ENCODE results near the gene NAA15.
"Not testable (repeated sequence)": the region's sequence is repeated elsewhere in the genome, so short reads cannot be mapped to it uniquely, and the experiment has no call there.

NAA15 gene

GRCh38 chr4:139389991-139390390, 88.7 kb downstream of the NAA15 start:
- TF ChIP-seq, protein P1, sequence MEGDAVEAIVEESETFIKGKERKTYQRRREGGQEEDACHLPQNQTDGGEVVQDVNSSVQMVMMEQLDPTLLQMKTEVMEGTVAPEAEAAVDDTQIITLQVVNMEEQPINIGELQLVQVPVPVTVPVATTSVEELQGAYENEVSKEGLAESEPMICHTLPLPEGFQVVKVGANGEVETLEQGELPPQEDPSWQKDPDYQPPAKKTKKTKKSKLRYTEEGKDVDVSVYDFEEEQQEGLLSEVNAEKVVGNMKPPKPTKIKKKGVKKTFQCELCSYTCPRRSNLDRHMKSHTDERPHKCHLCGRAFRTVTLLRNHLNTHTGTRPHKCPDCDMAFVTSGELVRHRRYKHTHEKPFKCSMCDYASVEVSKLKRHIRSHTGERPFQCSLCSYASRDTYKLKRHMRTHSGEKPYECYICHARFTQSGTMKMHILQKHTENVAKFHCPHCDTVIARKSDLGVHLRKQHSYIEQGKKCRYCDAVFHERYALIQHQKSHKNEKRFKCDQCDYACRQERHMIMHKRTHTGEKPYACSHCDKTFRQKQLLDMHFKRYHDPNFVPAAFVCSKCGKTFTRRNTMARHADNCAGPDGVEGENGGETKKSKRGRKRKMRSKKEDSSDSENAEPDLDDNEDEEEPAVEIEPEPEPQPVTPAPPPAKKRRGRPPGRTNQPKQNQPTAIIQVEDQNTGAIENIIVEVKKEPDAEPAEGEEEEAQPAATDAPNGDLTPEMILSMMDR (IDR thresholded peaks at IDR 0.05; ENCODE audit: low read depth, low read length): no peak
- DNase-seq (ENCODE audit: low read depth in 2 of 2): no peak
- no peak overlapping the region for H3K4me3 ChIP-seq (replicated peaks in 1 of 2; ENCODE audit: low read depth in 2 of 2, low read length in 2 of 2)

GRCh38 chr4:139391731-139392130, 90.4 kb downstream of the NAA15 start:
- TF ChIP-seq, protein P1 (IDR thresholded peaks at IDR 0.05; ENCODE audit: low read depth, low read length): no peak
- H3K4me3 ChIP-seq (replicated peaks in 1 of 2; ENCODE audit: low read depth in 2 of 2, low read length in 2 of 2): no peak overlapping the region
- DNase-seq (ENCODE audit: low read depth in 2 of 2): no peak

DNA sequence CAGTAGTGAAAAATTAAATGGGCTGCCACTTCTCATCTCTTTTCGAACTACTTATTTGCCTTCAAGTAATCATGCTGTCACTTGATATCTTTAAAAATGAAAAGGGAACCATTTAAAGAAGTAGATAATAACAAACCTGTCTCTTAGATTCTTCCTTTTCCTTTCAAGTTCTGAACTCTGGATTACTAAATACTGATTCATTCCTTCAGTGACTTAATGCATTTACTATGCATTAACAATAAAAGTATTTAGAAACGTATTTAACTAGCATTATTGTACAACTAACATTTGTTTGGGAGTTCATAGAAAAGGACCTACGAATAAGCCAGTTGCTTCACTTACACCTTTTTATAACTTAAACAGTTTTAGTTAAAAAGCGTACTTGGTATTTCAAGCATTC, 91.5 kb downstream of the NAA15 start:
- H3K4me3 ChIP-seq (replicated peaks in 1 of 2; ENCODE audit: low read depth in 2 of 2, low read length in 2 of 2): no peak overlapping the region

GRCh38 chr4:139401368-139401767, 100.1 kb downstream of the NAA15 start:
- TF ChIP-seq, protein P1 (IDR thresholded peaks at IDR 0.05; ENCODE audit: low read depth, low read length): no peak
- no peak for DNase-seq (ENCODE audit: low read depth in 2 of 2)
- no peak overlapping the region for H3K4me3 ChIP-seq (replicated peaks in 1 of 2; ENCODE audit: low read depth in 2 of 2, low read length in 2 of 2)

More for the DNA sequence above, 91.5 kb downstream of the NAA15 start:
- TF ChIP-seq, protein P1 (IDR thresholded peaks at IDR 0.05; ENCODE audit: low read depth, low read length): no peak
- DNase-seq (ENCODE audit: low read depth in 2 of 2): peak in 1 of 2 donors; percentile 36

- no peak for DNase-seq (ENCODE audit: low read depth in 2 of 2)
- H3K4me3 ChIP-seq (replicated peaks in 1 of 2; ENCODE audit: low read depth in 2 of 2, low read length in 2 of 2): no peak overlapping the region
These were observed 101.1 kb downstream of the NAA15 start for GRCh38 chr4:139402436-139402835.

GRCh38 chr4:139403462-139403861, 102.2 kb downstream of the NAA15 start:
- no peak overlapping the region for H3K4me3 ChIP-seq (replicated peaks in 1 of 2; ENCODE audit: low read depth in 2 of 2, low read length in 2 of 2)
- DNase-seq (ENCODE audit: low read depth in 2 of 2): peak; percentile 6 to 17
- TF ChIP-seq, protein P1 (IDR thresholded peaks at IDR 0.05; ENCODE audit: low read depth, low read length): no peak

More at GRCh38 chr4:139402436-139402835, 101.1 kb downstream of the NAA15 start:
- TF ChIP-seq, protein P1 (IDR thresholded peaks at IDR 0.05; ENCODE audit: low read depth, low read length): no peak

DNA sequence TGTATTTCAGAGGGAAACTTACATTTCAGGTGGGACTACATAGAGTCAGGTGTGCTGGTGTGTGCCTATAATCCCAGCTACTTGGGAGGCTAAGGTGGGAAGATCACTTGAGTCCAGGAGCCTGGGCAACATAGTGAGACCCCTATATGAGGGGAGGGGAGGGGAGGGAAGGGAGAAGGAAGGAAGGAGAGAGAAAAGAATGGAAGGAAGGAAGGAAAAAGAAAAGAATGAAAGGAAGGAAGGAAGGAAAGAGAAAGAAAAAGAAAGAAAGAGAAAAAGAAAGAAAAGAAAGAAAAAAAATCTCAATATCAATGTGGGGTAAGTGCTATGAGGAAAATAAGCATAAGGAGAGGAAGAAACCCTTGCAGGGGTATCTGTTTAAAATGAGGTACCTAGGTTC, 109.0 kb downstream of the NAA15 start:
- H3K4me3 ChIP-seq (replicated peaks in 1 of 2; ENCODE audit: low read depth in 2 of 2, low read length in 2 of 2): no peak overlapping the region
- DNase-seq (ENCODE audit: low read depth in 2 of 2): no peak
- TF ChIP-seq, protein P1 (IDR thresholded peaks at IDR 0.05; ENCODE audit: low read depth, low read length): no peak

DNA sequence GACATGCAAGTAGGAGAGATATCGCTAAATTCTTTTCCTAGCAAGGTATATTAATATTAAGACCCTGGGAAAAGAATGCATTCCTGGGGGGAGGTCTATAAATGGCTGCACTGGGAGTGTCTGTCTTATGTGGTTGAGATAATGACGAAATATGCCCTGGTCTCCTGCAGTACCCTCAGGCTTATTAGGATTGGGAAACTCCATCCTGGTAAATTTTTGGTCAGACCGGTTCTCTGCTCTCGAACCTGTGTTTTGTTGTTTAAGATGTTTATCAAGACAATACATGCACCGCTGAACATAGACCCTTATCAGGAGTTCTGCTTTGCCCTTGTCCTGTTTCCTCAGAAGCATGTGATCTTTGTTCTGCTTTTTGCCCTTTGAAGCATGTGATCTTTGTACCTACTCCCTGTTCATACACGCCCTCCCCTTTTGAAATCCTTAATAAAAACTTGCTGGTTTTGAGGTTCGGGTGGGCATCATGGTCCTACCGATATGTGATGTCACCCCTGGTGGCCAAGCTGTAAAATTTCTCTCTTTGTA, 113.4 kb downstream of the NAA15 start:
- H3K4me3 ChIP-seq (replicated peaks in 1 of 2; ENCODE audit: low read depth in 2 of 2, low read length in 2 of 2); DNase-seq (ENCODE audit: low read depth in 2 of 2): not testable (repeated sequence)

All from cardiac fibroblast (primary cell).